ENCODE data around the gene CRACR2A. TPM values are rescaled to one million over a fixed set of nuclear protein-coding genes. Genes with fewer than 3 reads are reported as not detected.

CRACR2A gene
- polyA plus RNA-seq, 2 donors = 0.38 to 0.57 TPM

DNA sequence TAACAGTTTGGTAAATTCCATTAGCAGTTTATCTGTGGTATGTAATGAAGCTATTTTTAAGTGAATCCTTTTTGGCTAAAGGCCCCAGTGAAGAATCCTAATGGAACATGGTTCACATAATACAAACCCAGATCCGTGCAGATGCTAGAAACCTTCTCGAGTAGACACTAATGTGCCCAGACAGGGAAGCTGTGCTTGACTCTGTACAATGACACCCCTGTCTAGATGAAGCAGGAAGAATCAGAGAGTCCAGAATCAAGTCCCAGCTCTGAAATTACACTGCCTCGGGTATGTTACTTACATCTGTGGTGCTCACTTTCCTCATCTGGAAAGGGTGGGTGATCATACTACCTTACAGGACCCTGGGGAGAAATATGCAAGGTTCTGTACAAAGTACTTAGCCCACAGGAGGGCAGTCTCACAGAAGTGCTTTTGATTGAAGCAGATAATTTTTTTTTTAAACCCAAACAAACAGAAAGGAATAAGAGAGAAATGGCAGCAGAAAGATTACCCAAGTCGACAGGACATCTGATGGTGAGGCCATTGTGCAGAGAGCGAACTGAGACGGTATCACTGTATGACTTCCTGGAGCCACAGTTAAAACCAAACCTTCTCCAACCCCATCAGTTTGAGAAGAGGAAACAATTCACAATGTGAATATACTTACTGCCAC, 8.5 kb downstream of the CRACR2A start:
- H3K4me1 ChIP-seq (ENCODE audit: control insufficient read depth in 2 of 2, insufficient read depth in 2 of 2, low read length in 1 of 2) = no peaks in the 10 kb centered on the region
- no peaks in the 10 kb centered on the region for H3K9me3 ChIP-seq (ENCODE audit: control insufficient read depth in 2 of 2, insufficient read depth in 1 of 2, low read depth in 1 of 2, low read length in 1 of 2)
- H3K27ac ChIP-seq (ENCODE audit: low read depth in 2 of 2, low read length in 1 of 2) = no peak overlapping the region
- 66 to 71% methylated on average over 6 of the region's 6 CpGs for WGBS, 2 donors
- H3K27me3 ChIP-seq (ENCODE audit: control insufficient read depth in 1 of 2, insufficient read depth in 2 of 2, low read length in 2 of 2) = no peaks in the 10 kb centered on the region
- H3K36me3 ChIP-seq (ENCODE audit: control insufficient read depth in 2 of 2, insufficient read depth in 2 of 2, low read length in 1 of 2) = no peaks in the 10 kb centered on the region
- no peak overlapping the region for H3K4me3 ChIP-seq (ENCODE audit: low read depth in 1 of 2, low read length in 2 of 2)

DNA sequence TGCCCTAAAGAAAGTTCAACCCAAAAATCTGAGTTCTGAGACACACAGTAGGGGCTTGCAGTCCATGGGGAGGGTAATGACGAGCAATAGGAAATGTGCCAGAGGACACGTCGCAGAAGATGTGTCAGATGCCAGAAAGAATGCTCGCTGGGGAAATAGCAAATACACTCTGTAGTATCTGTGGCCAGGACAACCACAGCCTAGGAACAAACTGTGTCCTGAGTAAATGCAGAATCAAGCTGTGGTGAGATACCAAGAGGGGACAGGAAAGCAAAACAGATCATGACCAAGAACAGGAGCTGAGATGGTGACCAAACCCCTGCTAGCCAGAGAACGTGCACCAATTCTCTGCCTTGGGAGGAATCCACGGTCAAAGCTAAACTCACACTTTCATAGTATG, 9.1 kb downstream of the CRACR2A start:
- Histone ChIP-seq H3K36me3 (ENCODE audit: control insufficient read depth in 2 of 2, insufficient read depth in 2 of 2, low read length in 1 of 2) (no peaks in the 10 kb centered on the region), H3K27me3 (ENCODE audit: control insufficient read depth in 1 of 2, insufficient read depth in 2 of 2, low read length in 2 of 2) (no peaks in the 10 kb centered on the region), H3K9me3 (ENCODE audit: control insufficient read depth in 2 of 2, insufficient read depth in 1 of 2, low read depth in 1 of 2, low read length in 1 of 2) (no peaks in the 10 kb centered on the region), H3K4me1 (ENCODE audit: control insufficient read depth in 2 of 2, insufficient read depth in 2 of 2, low read length in 1 of 2) (no peaks in the 10 kb centered on the region), H3K27ac (ENCODE audit: low read depth in 2 of 2, low read length in 1 of 2) (peak overlapping the region in 1 of 2 donors; percentile 10), H3K4me3 (ENCODE audit: low read depth in 1 of 2, low read length in 2 of 2) (no peak overlapping the region)
- 67 to 72% methylated on average over 6 of the region's 6 CpGs for WGBS, 2 donors

DNA sequence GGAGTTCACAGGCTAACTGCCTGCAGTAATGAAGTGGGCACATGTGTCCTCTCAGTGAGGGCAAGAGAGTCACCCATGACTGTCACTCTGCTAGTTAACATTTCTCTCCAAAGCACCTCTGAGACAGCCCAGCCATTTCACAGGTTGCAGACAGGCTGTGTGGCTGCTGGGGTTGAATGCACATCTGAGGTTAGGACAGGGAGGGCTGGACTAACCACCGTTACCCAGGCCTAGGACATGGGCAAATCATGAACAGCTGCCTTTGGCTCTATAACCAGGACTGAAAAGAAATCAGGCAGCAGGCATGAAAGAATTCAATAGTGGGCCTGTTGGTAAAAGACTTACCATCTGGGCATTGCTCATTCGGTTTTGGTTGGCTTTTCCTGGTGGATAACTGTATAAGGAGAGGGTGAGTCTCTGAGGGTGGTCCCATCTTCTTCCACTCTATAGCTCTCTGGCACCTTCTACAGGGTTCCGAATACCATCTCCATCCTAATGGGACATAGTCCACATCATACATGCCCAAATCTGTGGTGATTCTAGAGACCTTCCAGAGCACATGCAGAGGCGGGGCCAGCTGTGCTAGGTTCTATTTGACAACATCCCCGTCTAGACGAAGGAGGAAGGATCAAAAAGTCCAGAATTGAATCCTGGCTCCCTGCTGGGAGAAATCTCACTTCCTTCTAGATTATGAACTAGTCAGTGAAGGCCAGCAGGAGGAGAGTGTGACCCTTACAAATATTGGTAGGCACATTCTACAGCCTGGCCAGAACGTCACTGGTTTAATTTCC, 10.8 kb downstream of the CRACR2A start:
- Histone ChIP-seq H3K4me3 (ENCODE audit: low read depth in 1 of 2, low read length in 2 of 2) (no peak overlapping the region), H3K4me1 (ENCODE audit: control insufficient read depth in 2 of 2, insufficient read depth in 2 of 2, low read length in 1 of 2) (no peaks in the 10 kb centered on the region), H3K36me3 (ENCODE audit: control insufficient read depth in 2 of 2, insufficient read depth in 2 of 2, low read length in 1 of 2) (no peaks in the 10 kb centered on the region), H3K27ac (ENCODE audit: low read depth in 2 of 2, low read length in 1 of 2) (no peak overlapping the region), H3K27me3 (ENCODE audit: control insufficient read depth in 1 of 2, insufficient read depth in 2 of 2, low read length in 2 of 2) (no peaks in the 10 kb centered on the region), H3K9me3 (ENCODE audit: control insufficient read depth in 2 of 2, insufficient read depth in 1 of 2, low read depth in 1 of 2, low read length in 1 of 2) (no peaks in the 10 kb centered on the region)
- WGBS, 2 donors = 83 to 88% methylated on average over 7 of the region's 7 CpGs

DNA sequence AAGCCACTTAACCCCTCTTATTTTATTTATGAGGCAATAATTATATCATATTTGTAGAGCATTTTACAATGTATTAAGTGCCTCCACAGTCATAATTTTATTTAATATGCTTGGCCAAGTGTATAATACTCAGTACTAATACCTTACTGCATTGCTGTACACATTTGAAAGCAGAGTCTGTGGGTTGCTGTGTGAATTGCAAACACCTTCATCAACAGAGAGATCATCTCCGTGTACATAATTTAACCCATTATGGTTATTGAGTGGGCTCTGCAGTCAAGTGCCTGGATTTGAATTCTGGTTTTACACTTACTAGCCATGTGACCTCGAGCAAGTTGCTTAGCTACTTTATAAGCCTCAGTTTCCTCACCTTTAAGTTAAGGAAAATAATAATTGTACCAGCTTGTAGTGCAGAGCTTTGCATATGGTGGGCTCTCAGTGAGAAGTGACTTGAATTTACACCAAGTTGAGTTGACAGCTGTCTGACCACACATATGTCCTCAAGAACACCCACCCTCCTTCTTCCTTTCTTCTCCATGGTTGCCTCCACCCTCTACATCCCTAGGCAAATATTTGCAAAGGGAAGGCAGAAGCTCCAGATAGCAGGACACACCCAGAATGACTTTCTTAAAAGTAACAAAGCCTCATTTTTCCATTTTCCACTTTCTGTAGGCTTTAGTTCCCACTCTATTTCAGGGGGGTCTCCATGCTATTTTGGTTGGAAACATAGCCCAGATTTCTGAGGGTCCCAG, 12.3 kb downstream of the CRACR2A start:
- Histone ChIP-seq H3K27me3 (ENCODE audit: control insufficient read depth in 1 of 2, insufficient read depth in 2 of 2, low read length in 2 of 2) (no peaks in the 10 kb centered on the region), H3K4me1 (ENCODE audit: control insufficient read depth in 2 of 2, insufficient read depth in 2 of 2, low read length in 1 of 2) (no peaks in the 10 kb centered on the region), H3K9me3 (ENCODE audit: control insufficient read depth in 2 of 2, insufficient read depth in 1 of 2, low read depth in 1 of 2, low read length in 1 of 2) (no peaks in the 10 kb centered on the region), H3K27ac (ENCODE audit: low read depth in 2 of 2, low read length in 1 of 2) (no peak overlapping the region), H3K4me3 (ENCODE audit: low read depth in 1 of 2, low read length in 2 of 2) (no peak overlapping the region), H3K36me3 (ENCODE audit: control insufficient read depth in 2 of 2, insufficient read depth in 2 of 2, low read length in 1 of 2) (no peaks in the 10 kb centered on the region)
- 69 to 76% methylated on average over 2 of the region's 2 CpGs for WGBS, 2 donors

DNA sequence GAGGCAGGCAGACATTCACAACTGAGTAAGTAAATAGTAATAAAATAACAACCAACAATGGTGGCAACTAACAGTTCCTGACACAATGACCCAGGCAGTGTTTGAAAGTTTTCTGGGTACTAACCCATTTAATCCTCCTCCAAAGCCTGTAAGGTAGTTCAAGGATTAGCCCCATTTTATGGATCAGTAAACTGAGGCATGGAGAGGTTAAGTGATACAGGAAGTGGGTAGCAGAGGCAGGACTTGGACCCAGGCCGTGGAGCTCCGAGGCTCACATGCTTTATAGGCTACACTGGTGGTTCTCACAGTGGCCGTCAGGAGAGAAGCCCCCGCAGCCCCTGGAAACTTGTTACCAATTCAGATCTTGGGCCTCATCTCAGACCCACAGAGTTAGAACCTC, 17.5 kb downstream of the CRACR2A start:
- no peaks in the 10 kb centered on the region for H3K9me3 ChIP-seq (ENCODE audit: control insufficient read depth in 2 of 2, insufficient read depth in 1 of 2, low read depth in 1 of 2, low read length in 1 of 2)
- no peaks in the 10 kb centered on the region for H3K27me3 ChIP-seq (ENCODE audit: control insufficient read depth in 1 of 2, insufficient read depth in 2 of 2, low read length in 2 of 2)
- H3K4me3 ChIP-seq (ENCODE audit: low read depth in 1 of 2, low read length in 2 of 2) = no peak overlapping the region
- H3K36me3 ChIP-seq (ENCODE audit: control insufficient read depth in 2 of 2, insufficient read depth in 2 of 2, low read length in 1 of 2) = no peaks in the 10 kb centered on the region
- H3K27ac ChIP-seq (ENCODE audit: low read depth in 2 of 2, low read length in 1 of 2) = no peak overlapping the region
- WGBS, 2 donors = 97 to 98% methylated on average over 4 of the region's 4 CpGs
- no peaks in the 10 kb centered on the region for H3K4me1 ChIP-seq (ENCODE audit: control insufficient read depth in 2 of 2, insufficient read depth in 2 of 2, low read length in 1 of 2)

DNA sequence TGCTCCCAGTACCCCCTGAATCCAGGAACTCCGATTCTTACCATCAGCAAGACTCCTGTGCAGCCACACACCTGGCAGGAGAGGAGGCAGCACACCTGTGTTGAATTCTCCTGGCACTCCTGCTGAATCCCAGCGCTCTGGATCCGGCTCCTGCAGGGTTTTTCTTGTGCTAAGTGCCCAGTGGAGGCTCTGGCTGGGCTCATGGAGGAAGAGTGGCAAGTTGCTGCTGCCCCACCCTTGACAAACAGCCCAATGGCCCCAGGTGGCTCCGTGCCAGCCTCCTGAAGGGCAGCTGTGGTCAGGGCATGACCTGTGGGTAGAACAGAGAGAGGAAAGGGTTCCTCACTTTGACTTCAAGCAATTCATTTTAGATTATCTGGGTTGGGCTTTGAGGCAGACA, 20.0 kb downstream of the CRACR2A start:
- H3K4me3 ChIP-seq (ENCODE audit: low read depth in 1 of 2, low read length in 2 of 2) = no peak overlapping the region
- no peaks in the 10 kb centered on the region for H3K4me1 ChIP-seq (ENCODE audit: control insufficient read depth in 2 of 2, insufficient read depth in 2 of 2, low read length in 1 of 2)
- 64 to 75% methylated on average over 4 of the region's 4 CpGs for WGBS, 2 donors
- H3K36me3 ChIP-seq (ENCODE audit: control insufficient read depth in 2 of 2, insufficient read depth in 2 of 2, low read length in 1 of 2) = no peaks in the 10 kb centered on the region
- H3K27ac ChIP-seq (ENCODE audit: low read depth in 2 of 2, low read length in 1 of 2) = no peak overlapping the region
- no peaks in the 10 kb centered on the region for H3K27me3 ChIP-seq (ENCODE audit: control insufficient read depth in 1 of 2, insufficient read depth in 2 of 2, low read length in 2 of 2)
- no peaks in the 10 kb centered on the region for H3K9me3 ChIP-seq (ENCODE audit: control insufficient read depth in 2 of 2, insufficient read depth in 1 of 2, low read depth in 1 of 2, low read length in 1 of 2)

DNA sequence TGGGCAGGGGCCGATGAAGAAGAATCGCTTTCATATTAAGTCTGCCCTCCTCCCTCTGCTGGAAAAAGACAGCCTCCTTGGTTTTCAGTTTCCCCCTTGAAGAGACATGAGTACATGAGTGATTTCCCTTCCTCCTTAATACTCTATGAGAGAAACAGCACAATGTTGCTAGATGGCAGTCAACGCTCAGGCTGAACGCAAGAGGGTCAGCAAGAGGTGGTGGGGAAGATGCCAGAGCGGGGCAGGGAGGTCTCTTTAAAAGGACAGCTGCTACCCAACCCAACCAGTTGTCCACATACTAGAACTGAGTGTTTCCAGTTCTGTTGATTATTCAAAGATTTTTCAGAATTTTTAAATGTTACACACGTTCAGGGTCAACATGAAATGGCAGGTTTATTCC, 22.8 kb downstream of the CRACR2A start:
- Histone ChIP-seq H3K4me3 (ENCODE audit: low read depth in 1 of 2, low read length in 2 of 2) (no peak overlapping the region), H3K36me3 (ENCODE audit: control insufficient read depth in 2 of 2, insufficient read depth in 2 of 2, low read length in 1 of 2) (no peaks in the 10 kb centered on the region), H3K4me1 (ENCODE audit: control insufficient read depth in 2 of 2, insufficient read depth in 2 of 2, low read length in 1 of 2) (no peaks in the 10 kb centered on the region), H3K27me3 (ENCODE audit: control insufficient read depth in 1 of 2, insufficient read depth in 2 of 2, low read length in 2 of 2) (no peaks in the 10 kb centered on the region), H3K27ac (ENCODE audit: low read depth in 2 of 2, low read length in 1 of 2) (no peak overlapping the region), H3K9me3 (ENCODE audit: control insufficient read depth in 2 of 2, insufficient read depth in 1 of 2, low read depth in 1 of 2, low read length in 1 of 2) (no peaks in the 10 kb centered on the region)
- 94 to 95% methylated on average over 6 of the region's 6 CpGs for WGBS, 2 donors

DNA sequence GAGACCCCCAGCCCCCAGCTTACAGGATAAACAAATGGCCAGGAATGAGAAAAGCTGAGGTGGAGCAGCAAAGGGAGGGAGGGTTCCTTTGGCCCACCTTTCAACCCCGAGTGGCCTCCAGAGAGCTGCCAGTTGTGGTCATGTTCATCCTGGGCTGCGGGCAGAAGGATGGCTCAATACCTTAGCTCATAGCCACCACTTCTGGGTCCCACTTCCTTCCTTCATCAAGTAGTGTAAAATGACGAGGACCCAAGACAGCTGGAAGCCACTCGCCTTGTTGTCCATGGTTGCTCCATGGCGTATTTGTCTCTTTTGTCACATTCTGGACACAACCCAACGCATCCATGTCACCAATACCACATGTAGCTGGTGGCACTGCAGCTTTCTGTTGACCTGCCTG, 24.2 kb downstream of the CRACR2A start:
- Histone ChIP-seq H3K27ac (ENCODE audit: low read depth in 2 of 2, low read length in 1 of 2) (no peak overlapping the region), H3K9me3 (ENCODE audit: control insufficient read depth in 2 of 2, insufficient read depth in 1 of 2, low read depth in 1 of 2, low read length in 1 of 2) (no peaks in the 10 kb centered on the region), H3K4me3 (ENCODE audit: low read depth in 1 of 2, low read length in 2 of 2) (no peak overlapping the region), H3K4me1 (ENCODE audit: control insufficient read depth in 2 of 2, insufficient read depth in 2 of 2, low read length in 1 of 2) (no peaks in the 10 kb centered on the region), H3K27me3 (ENCODE audit: control insufficient read depth in 1 of 2, insufficient read depth in 2 of 2, low read length in 2 of 2) (no peaks in the 10 kb centered on the region), H3K36me3 (ENCODE audit: control insufficient read depth in 2 of 2, insufficient read depth in 2 of 2, low read length in 1 of 2) (no peaks in the 10 kb centered on the region)
- WGBS, 2 donors = 79 to 82% methylated on average over 6 of the region's 6 CpGs

DNA sequence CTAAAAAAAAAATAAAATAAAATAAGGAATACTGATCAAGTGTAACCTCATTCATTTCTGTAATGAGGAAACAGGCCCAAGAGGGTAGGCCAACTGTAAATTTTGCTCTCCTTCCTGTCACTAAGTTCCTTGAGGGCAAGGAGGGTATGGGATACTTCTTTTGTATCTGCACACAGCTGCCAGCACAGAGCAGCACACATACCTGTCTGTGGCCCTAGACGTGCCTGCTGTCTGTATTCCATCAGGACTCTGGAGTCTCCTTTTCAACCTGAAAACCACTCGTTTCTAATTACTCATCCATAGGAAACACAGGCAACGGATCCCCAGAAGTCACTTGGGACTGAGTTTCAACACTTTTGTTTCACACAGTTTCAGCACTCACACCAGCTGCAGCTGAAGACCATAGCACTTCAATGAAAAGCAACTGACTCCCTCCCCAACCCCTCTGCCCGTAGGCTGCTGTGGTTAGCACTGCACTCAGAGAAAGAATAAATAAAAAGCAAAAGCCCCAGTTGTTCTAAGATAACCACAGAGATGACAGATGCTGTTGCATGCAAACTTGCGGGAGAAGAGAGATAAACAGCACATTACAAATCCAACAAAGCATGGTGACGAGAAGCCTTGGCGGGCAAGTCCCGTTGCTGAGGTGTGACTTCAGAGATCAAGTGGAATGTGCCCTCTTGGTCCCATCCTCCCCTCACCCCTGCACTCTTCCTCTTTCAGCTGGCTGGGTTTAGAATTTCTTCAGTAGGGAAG, 24.9 kb downstream of the CRACR2A start:
- Histone ChIP-seq H3K27ac (ENCODE audit: low read depth in 2 of 2, low read length in 1 of 2) (peak overlapping the region in 1 of 2 donors; percentile 3), H3K4me3 (ENCODE audit: low read depth in 1 of 2, low read length in 2 of 2) (no peak overlapping the region), H3K27me3 (ENCODE audit: control insufficient read depth in 1 of 2, insufficient read depth in 2 of 2, low read length in 2 of 2) (no peaks in the 10 kb centered on the region), H3K4me1 (ENCODE audit: control insufficient read depth in 2 of 2, insufficient read depth in 2 of 2, low read length in 1 of 2) (no peaks in the 10 kb centered on the region), H3K9me3 (ENCODE audit: control insufficient read depth in 2 of 2, insufficient read depth in 1 of 2, low read depth in 1 of 2, low read length in 1 of 2) (no peaks in the 10 kb centered on the region), H3K36me3 (ENCODE audit: control insufficient read depth in 2 of 2, insufficient read depth in 2 of 2, low read length in 1 of 2) (no peaks in the 10 kb centered on the region)
- whole genome bisulfite sequencing, 2 donors = 68 to 69% methylated on average over 8 of the region's 8 CpGs

All from esophagus (tissue), 2 donors.